Activated CD4-positive, alpha-beta T cell treated with anti-CD3 and anti-CD28 coated beads for 36 hours (primary cell): ENCODE results near the gene RPL41. TPM values are rescaled to one million over a fixed set of nuclear protein-coding genes. Genes with fewer than 3 reads are reported as not detected.

Experiments used
- total RNA-seq, 2 experiments: library from RNA; stranded (reverse); gene quantifications; one replicate each; pipeline ENCODE4 v1.2.3, GENCODE V29; 2021

Gene RPL41
- total RNA-seq, 2 experiments from 2014 or later, result 5,101 to 9,949 TPM

Other genes starting within 250 kb of the RPL41 start
- 10 to 100 TPM; 24.6 to 30.2 TPM for gene PYM1, start 188.7 kb upstream of the RPL41 start, total RNA-seq
- gene DGKA, start 185.5 kb upstream of the RPL41 start, total RNA-seq, result 100 to 1,000 TPM; 341 to 385 TPM
- gene PMEL, start 150.6 kb upstream of the RPL41 start, total RNA-seq, result 1 to 10 TPM in 1 of 2 experiments, under 1 TPM in 1; 0.86 to 1.2 TPM
- 100 to 1,000 TPM; 104 to 149 TPM for gene CDK2, start 149.8 kb upstream of the RPL41 start, total RNA-seq
- gene RAB5B, start 142.6 kb upstream of the RPL41 start, total RNA-seq, result 10 to 100 TPM; 33.2 to 35.1 TPM
- 1 to 10 TPM; 2.9 to 3.4 TPM for gene SUOX, start 119.4 kb upstream of the RPL41 start, total RNA-seq
- gene IKZF4, start 95.6 kb upstream of the RPL41 start, total RNA-seq, result 10 to 100 TPM; 14.9 to 16.3 TPM
- gene RPS26, start 74.7 kb upstream of the RPL41 start, total RNA-seq, result 10 to 100 TPM; 33.9 to 64.0 TPM
- under 1 TPM; 0.32 to 0.57 TPM for gene ERBB3, start 36.5 kb upstream of the RPL41 start, total RNA-seq
- 100 to 1,000 TPM; 446 to 695 TPM for gene PA2G4, start 12.1 kb upstream of the RPL41 start, total RNA-seq
- 1 to 10 TPM; 6.4 to 6.5 TPM for gene ZC3H10, start 1.6 kb downstream of the RPL41 start, total RNA-seq
- 100 to 1,000 TPM; 132 to 160 TPM for gene ESYT1, start 11.6 kb downstream of the RPL41 start, total RNA-seq
- gene MYL6B, start 36.0 kb downstream of the RPL41 start, total RNA-seq, result 10 to 100 TPM; 76.3 to 79.3 TPM
- 100 to 1,000 TPM; 692 to 918 TPM for gene MYL6, start 41.7 kb downstream of the RPL41 start, total RNA-seq
- gene SMARCC2, start 72.8 kb downstream of the RPL41 start, total RNA-seq, result 100 to 1,000 TPM in 1 of 2 experiments, 10 to 100 TPM in 1; 96.9 to 123 TPM
- gene RNF41, start 105.3 kb downstream of the RPL41 start, total RNA-seq, result 10 to 100 TPM; 25.2 to 28.8 TPM
- 10 to 100 TPM; 69.1 to 76.0 TPM for gene NABP2, start 107.7 kb downstream of the RPL41 start, total RNA-seq
- gene SLC39A5, start 113.4 kb downstream of the RPL41 start, total RNA-seq, result 1 to 10 TPM in 1 of 2 experiments, under 1 TPM in 1; 0.53 to 1.3 TPM
- 10 to 100 TPM; 29.2 to 31.0 TPM for gene ANKRD52, start 141.8 kb downstream of the RPL41 start, total RNA-seq
- 1 to 10 TPM; 5.2 to 7.5 TPM for gene COQ10A, start 150.3 kb downstream of the RPL41 start, total RNA-seq
- gene CS, start 183.7 kb downstream of the RPL41 start, total RNA-seq, result 100 to 1,000 TPM; 197 to 293 TPM
- 10 to 100 TPM; 77.4 to 82.6 TPM for gene CNPY2, start 199.4 kb downstream of the RPL41 start, total RNA-seq
- 10 to 100 TPM; 54.6 to 62.5 TPM for gene PAN2, start 217.4 kb downstream of the RPL41 start, total RNA-seq
- 10 to 100 TPM; 18.5 to 21.6 TPM for gene IL23A, start 222.3 kb downstream of the RPL41 start, total RNA-seq
- gene STAT2, start 243.5 kb downstream of the RPL41 start, total RNA-seq, result 100 to 1,000 TPM; 116 to 124 TPM
- not detected for gene APOF, start 246.2 kb downstream of the RPL41 start, total RNA-seq